Naive thymus-derived CD4-positive, alpha-beta T cell (primary cell): ENCODE data around the gene USP9X. TPM values are rescaled to one million over a fixed set of nuclear protein-coding genes. Genes with fewer than 3 reads are reported as not detected.
A peak's percentile ranks its signal among the peaks of the same experiment; 100 is the strongest.

Experiments used
- ATAC-seq: fragments of 150-1000 bp; cut with Tn5 transposase; 2 replicates; pipeline ENCODE4 v1.10.0; 2021; ENCODE audit warnings: mild to moderate bottlenecking, moderate library complexity
- CTCF ChIA-PET: fragments of 350-600 bp; sonication (Branson Sonifier 250); formaldehyde crosslinking; loops from one replicate; lab custom pipeline; 2021; ENCODE audit warnings: antibody characterized with exemption; lab: Charles Lee
- POLR2A ChIA-PET: fragments of 350-600 bp; sonication (Branson Sonifier 250); formaldehyde crosslinking; loops from one replicate; lab custom pipeline; 2021; ENCODE audit warnings: antibody characterized with exemption, inconsistent platforms; lab: Charles Lee
- DNase-seq, 9 donors: peaks; one replicate each; pipeline versions ENCODE4 v3.0.0 to v3.0.0-alpha.2; 2020 to 2022; ENCODE audit warnings: mixed read lengths in 1 of 9
- H3K27ac ChIP-seq: one replicate; pipeline ENCODE4 v1.7.0; 2013; ENCODE audit warnings: mild to moderate bottlenecking, low read depth, low read length, moderate library complexity
- H3K27me3 ChIP-seq, 2 donors: one replicate each; pipeline ENCODE4 v1.7.0; 2013; ENCODE audit warnings: low read length in 2 of 2, mild to moderate bottlenecking in 2 of 2, moderate library complexity in 2 of 2; ENCODE audit not compliant: control insufficient read depth in 2 of 2, insufficient read depth in 2 of 2
- H3K36me3 ChIP-seq, 3 experiments: 1 replicate in 2 of 3; 2 replicates in 1 of 3; pipeline ENCODE4 v1.7.0; 2013; ENCODE audit warnings: low read length in 3 of 3, mild to moderate bottlenecking in 3 of 3, moderate library complexity in 1 of 3; ENCODE audit not compliant: insufficient read depth in 3 of 3, control insufficient read depth in 2 of 3
- H3K4me1 ChIP-seq, 2 donors: one replicate each; pipeline ENCODE4 v1.7.0; 2013; ENCODE audit warnings: low read length in 2 of 2, mild to moderate bottlenecking in 2 of 2, moderate library complexity in 1 of 2; ENCODE audit not compliant: control insufficient read depth in 2 of 2, insufficient read depth in 2 of 2
- H3K4me3 ChIP-seq: 2 replicates; pipeline ENCODE4 v1.7.0; 2013; ENCODE audit warnings: mild to moderate bottlenecking, low read length
- H3K9me3 ChIP-seq, 3 experiments: 1 replicate in 2 of 3; 2 replicates in 1 of 3; pipeline ENCODE4 v1.7.0; 2013; ENCODE audit warnings: low read length in 3 of 3; ENCODE audit not compliant: control insufficient read depth in 2 of 3
- H3K27ac Mint-ChIP-seq, 9 donors: one replicate each; pipeline ENCODE4 v1.8.0; 2020 to 2022; ENCODE audit warnings: mixed read lengths in 9 of 9, mild to moderate bottlenecking in 8 of 9, moderate library complexity in 5 of 9, inconsistent platforms in 2 of 9
- H3K27me3 Mint-ChIP-seq, 5 donors: one replicate each; pipeline ENCODE4 v1.8.0; 2021 to 2022; ENCODE audit warnings: mixed read lengths in 5 of 5, mild to moderate bottlenecking in 1 of 5
- H3K36me3 Mint-ChIP-seq, 5 donors: one replicate each; pipeline ENCODE4 v1.8.0; 2020 to 2022; ENCODE audit warnings: mixed read lengths in 5 of 5, mild to moderate bottlenecking in 3 of 5, inconsistent platforms in 1 of 5
- H3K4me1 Mint-ChIP-seq, 7 donors: one replicate each; pipeline ENCODE4 v1.8.0; 2020 to 2022; ENCODE audit warnings: mixed read lengths in 7 of 7, mild to moderate bottlenecking in 3 of 7, inconsistent platforms in 1 of 7
- H3K4me3 Mint-ChIP-seq, 10 donors: one replicate each; pipeline ENCODE4 v1.8.0; 2020 to 2022; ENCODE audit warnings: mild to moderate bottlenecking in 10 of 10, mixed read lengths in 10 of 10, moderate library complexity in 6 of 10, inconsistent platforms in 2 of 10
- H3K9me3 Mint-ChIP-seq, 11 donors: one replicate each; pipeline ENCODE4 v1.8.0; 2020 to 2022; ENCODE audit warnings: mixed read lengths in 11 of 11, mild to moderate bottlenecking in 4 of 11, inconsistent platforms in 1 of 11, moderate library complexity in 1 of 11
- intact Hi-C, 2 donors: fragments of 100-400 bp; cut with micrococcal nuclease; formaldehyde crosslinking; loops; one replicate each; pipeline ENCODE4 v1.15.1; 2023
- polyA plus RNA-seq, 2 donors: library from polyadenylated mRNA; unstranded; fragments of 300-500 nt; fragmentation: Illumina TruSeq; gene quantifications; one replicate each; pipeline ENCODE4 v1.2.3, GENCODE V29; 2021
- total RNA-seq, 6 experiments: library from RNA in 5 of 6; stranded (reverse) in 5 of 6; gene quantifications; 1 replicate in 5 of 6; 2 replicates in 1 of 6; pipeline ENCODE4 v1.2.3 and lab custom pipeline; 2021 to 2026

The USP9X gene
- total and polyA plus RNA-seq, 7 experiments from 2014 or later, result 22.6 to 79.5 (median 68.9) TPM

DNA sequence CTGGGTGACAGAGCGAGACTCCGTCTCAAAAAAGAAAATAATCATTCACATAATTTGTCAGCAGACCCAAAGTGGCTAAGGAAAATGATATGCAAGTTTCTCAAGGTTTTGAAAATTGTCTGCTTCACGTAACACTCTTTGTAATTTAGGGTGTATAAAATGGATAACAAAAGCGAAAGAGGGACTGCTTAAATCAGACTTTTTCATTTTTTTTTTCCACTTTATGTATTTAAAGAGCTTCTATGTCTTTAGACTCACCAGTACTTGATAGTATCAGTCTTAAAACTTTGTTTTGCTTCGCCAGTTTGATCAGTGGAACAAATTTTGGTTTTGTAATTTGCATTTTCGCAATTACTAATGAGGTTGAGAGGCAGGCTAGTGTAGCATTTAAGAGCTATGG lies 34.6 kb downstream of the USP9X start:
- CTCF ChIA-PET, result interaction anchor here (1.0 kb wide), 1 partner anchor 37 kb away, joined by 3 read pairs; no protein-coding TSS in a partner anchor
- intact Hi-C loops, result loop anchor here (5.0 to 10.0 kb wide), 7 partner anchors 55 to 473 kb away; partner anchors contain the start of genes CXorf38 (in 1 of the 2) and MED14 (in 1 of the 2)
- Mint-ChIP-seq H3K4me3 (peak overlapping the region in 4 of 10 donors; percentile 2 to 55 (median 16)), H3K27ac (peak overlapping the region in 1 of 9 donors; percentile 14), H3K27me3 (no peaks in the 10 kb centered on the region), H3K4me1 (peaks cover 20 to 88% (median 69%) of the 10 kb centered on the region in 7 donors), H3K9me3 (no peaks in the 10 kb centered on the region), H3K36me3 (peaks cover 0 to 20% (median 2%) of the 10 kb centered on the region in 5 donors)
- H3K27me3 ChIP-seq, result no peaks in the 10 kb centered on the region
- POLR2A ChIA-PET, result interaction anchor here (0.7 kb wide), 1 partner anchor 10 kb away, joined by 3 read pairs; no protein-coding TSS in a partner anchor
- H3K36me3 ChIP-seq, result peaks cover 0 to 7% (median 0%) of the 10 kb centered on the region in 3 experiments
- peaks cover 29 to 31% of the 10 kb centered on the region in 2 donors for H3K4me1 ChIP-seq
- DNase-seq (no peak), ATAC-seq (no peak)
- H3K27ac ChIP-seq, result no peak overlapping the region
- no peaks in the 10 kb centered on the region for H3K9me3 ChIP-seq
- no peak overlapping the region for H3K4me3 ChIP-seq

DNA sequence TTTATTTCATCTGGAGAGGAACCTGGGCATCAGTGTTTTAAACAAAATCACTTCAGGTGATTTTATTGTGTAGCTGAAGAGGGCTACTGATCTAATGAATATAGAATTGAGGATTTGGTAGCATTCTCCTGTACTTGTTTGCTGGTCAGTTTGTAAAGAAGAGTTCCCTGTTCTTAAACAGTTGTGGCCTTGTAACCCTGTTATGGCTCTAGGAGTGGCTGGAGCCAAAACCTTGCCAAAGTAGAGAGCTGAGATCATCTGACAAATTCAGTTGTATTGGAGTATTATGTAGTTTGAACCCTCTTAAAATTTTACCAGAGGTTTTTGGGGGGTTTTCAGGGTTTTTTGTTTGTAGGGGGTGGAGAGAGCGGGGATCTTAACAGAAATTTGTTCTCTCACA lies 36.5 kb downstream of the USP9X start:
- peaks cover 0 to 7% (median 0%) of the 10 kb centered on the region in 3 experiments for H3K36me3 ChIP-seq
- Mint-ChIP-seq H3K27me3 (no peaks in the 10 kb centered on the region), H3K27ac (peak overlapping the region in 8 of 9 donors; percentile 9 to 78 (median 58)), H3K36me3 (peaks cover 0 to 36% (median 6%) of the 10 kb centered on the region in 5 donors), H3K9me3 (peaks cover 0 to 2% (median 0%) of the 10 kb centered on the region in 11 donors), H3K4me3 (peak overlapping the region in 8 of 10 donors; percentile 4 to 71 (median 50)), H3K4me1 (peaks cover 22 to 87% (median 66%) of the 10 kb centered on the region in 7 donors)
- no peak overlapping the region for H3K4me3 ChIP-seq
- DNase-seq (no peak), ATAC-seq (no peak)
- intact Hi-C loops, result no loop called here
- H3K27me3 ChIP-seq, result no peaks in the 10 kb centered on the region
- ChIA-PET POLR2A (interaction anchor here (0.8 kb wide), 1 partner anchor 32 kb away, joined by 3 read pairs; no protein-coding TSS in a partner anchor), CTCF (interaction anchor here (0.6 kb wide), 1 partner anchor 99 kb away, joined by 4 read pairs; no protein-coding TSS in a partner anchor)
- H3K27ac ChIP-seq, result peak overlapping the region; percentile 9
- H3K9me3 ChIP-seq, result no peaks in the 10 kb centered on the region
- H3K4me1 ChIP-seq, result peaks cover 15 to 18% of the 10 kb centered on the region in 2 donors

DNA sequence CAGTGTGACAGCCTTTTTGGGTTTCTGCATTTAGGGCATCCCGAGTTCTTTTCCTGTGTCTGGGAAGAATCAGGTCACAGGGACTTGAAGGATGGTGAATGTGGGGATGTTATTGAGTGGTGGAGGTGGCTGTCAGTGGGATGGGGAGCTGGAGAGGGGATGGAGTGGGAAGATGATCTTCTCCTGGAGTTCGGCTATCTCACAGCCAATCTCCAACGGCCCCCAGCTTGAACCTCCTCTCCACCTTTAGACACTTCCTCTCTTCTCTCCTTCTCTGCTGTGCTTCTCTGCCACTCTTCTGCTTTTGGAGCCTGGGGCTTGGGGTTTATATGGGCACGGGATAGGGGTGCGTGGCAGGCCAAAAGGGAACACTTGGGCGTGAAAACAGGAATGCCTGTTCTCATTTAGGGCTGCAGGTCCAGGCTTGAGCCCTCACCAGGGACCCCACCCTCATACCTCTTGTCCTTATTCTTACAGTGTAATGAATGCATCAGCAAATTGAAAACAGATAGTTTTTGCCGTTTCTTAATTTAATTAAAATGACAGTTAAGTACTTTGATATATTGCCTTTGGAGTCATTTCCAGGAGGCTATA lies 37.5 kb downstream of the USP9X start:
- Histone ChIP-seq H3K4me3 (no peak overlapping the region), H3K27me3 (no peaks in the 10 kb centered on the region), H3K4me1 (peaks cover 11 to 17% of the 10 kb centered on the region in 2 donors), H3K9me3 (no peaks in the 10 kb centered on the region), H3K27ac (peak overlapping the region; percentile 11), H3K36me3 (peaks cover 0 to 7% (median 0%) of the 10 kb centered on the region in 3 experiments)
- intact Hi-C loops, result no loop called here
- no peaks in the 10 kb centered on the region for H3K27me3 Mint-ChIP-seq
- ChIA-PET POLR2A (no interaction called here), CTCF (no interaction called here)
- ATAC-seq (no peak), DNase-seq (no peak)
- peak overlapping the region in 7 of 10 donors; percentile 22 to 71 (median 66) for H3K4me3 Mint-ChIP-seq
- H3K9me3 Mint-ChIP-seq, result peaks cover 0 to 2% (median 0%) of the 10 kb centered on the region in 11 donors
- H3K36me3 Mint-ChIP-seq, result peaks cover 0 to 37% (median 6%) of the 10 kb centered on the region in 5 donors
- H3K4me1 Mint-ChIP-seq, result peaks cover 20 to 88% (median 62%) of the 10 kb centered on the region in 7 donors
- H3K27ac Mint-ChIP-seq, result peak overlapping the region in 7 of 9 donors; percentile 23 to 78 (median 59)

DNA sequence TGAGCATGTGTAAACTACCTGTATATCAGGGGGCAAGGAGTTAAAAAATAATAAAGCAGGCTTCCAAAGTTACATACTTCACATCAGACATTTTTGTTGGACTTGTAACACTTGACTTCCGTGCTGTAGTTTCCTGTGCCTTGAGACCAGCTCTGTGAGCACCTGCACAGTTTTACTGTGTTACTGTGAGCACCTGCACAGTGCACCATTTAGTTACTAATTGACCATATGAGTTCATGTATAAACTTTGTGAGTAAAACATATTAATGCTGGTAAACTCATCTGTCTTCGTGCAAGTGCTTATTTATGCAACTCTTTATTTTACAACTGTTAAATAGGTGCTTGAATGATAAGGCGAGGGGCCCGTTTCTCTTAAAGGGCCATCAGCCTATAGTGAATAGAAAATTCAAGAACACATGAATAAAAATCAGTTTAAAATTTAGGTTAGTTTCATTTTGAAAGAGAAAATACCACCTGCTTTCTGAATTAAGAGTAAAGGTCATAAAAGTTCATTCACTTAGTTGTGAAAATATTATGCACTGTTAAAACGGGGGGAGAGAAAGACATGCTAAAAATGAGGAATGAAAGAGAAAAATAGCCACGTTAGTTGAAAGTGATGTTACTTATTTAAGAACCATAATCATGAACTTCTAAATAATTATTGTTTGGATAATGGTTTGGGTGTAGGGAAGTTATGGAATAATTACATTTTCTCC lies 42.4 kb downstream of the USP9X start:
- Mint-ChIP-seq H3K27ac (peak overlapping the region in 2 of 9 donors; percentile 32 to 56), H3K36me3 (peaks cover 0 to 51% (median 6%) of the 10 kb centered on the region in 5 donors), H3K4me3 (peak overlapping the region in 5 of 10 donors; percentile 8 to 29 (median 15)), H3K9me3 (peaks cover 0 to 2% (median 0%) of the 10 kb centered on the region in 11 donors), H3K4me1 (peaks cover 7 to 62% (median 39%) of the 10 kb centered on the region in 7 donors), H3K27me3 (no peaks in the 10 kb centered on the region)
- ATAC-seq (no peak), DNase-seq (no peak)
- no peaks in the 10 kb centered on the region for H3K27me3 ChIP-seq
- CTCF ChIA-PET, result no interaction called here
- H3K9me3 ChIP-seq, result no peaks in the 10 kb centered on the region
- POLR2A ChIA-PET, result no interaction called here
- intact Hi-C loops, result no loop called here
- H3K27ac ChIP-seq, result no peak overlapping the region
- peaks cover 0 to 2% of the 10 kb centered on the region in 2 donors for H3K4me1 ChIP-seq
- H3K36me3 ChIP-seq, result peaks cover 0 to 15% (median 0%) of the 10 kb centered on the region in 3 experiments
- H3K4me3 ChIP-seq, result no peak overlapping the region

DNA sequence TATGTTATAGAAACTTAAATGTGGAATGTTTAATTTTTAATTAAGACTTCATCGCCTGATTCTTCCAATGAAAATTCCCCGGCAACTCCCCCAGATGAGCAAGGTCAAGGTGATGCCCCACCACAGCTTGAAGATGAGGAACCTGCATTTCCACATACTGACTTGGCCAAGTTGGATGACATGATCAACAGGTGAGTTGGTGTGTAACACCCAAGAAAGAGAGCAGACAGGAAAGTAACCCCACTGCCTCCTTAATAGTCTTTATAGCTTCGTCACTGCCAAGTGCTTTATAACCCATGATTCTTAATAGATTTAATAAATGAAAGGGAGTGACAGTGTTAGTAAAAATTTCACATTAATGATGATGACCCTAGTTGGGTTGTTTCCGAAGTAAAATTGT lies 43.7 kb downstream of the USP9X start:
- intact Hi-C loops, result no loop called here
- Mint-ChIP-seq H3K4me1 (peaks cover 0 to 53% (median 30%) of the 10 kb centered on the region in 7 donors), H3K27ac (peak overlapping the region in 1 of 9 donors; percentile 49), H3K4me3 (no peak overlapping the region), H3K36me3 (peaks cover 0 to 49% (median 9%) of the 10 kb centered on the region in 5 donors), H3K27me3 (no peaks in the 10 kb centered on the region), H3K9me3 (peaks cover 0 to 2% (median 0%) of the 10 kb centered on the region in 11 donors)
- Histone ChIP-seq H3K36me3 (peaks cover 0 to 14% (median 6%) of the 10 kb centered on the region in 3 experiments), H3K27ac (no peak overlapping the region), H3K27me3 (no peaks in the 10 kb centered on the region), H3K9me3 (no peaks in the 10 kb centered on the region), H3K4me3 (no peak overlapping the region), H3K4me1 (no peaks in the 10 kb centered on the region)
- no peak for DNase-seq
- ATAC-seq, result no peak
- ChIA-PET POLR2A (no interaction called here), CTCF (no interaction called here)

DNA sequence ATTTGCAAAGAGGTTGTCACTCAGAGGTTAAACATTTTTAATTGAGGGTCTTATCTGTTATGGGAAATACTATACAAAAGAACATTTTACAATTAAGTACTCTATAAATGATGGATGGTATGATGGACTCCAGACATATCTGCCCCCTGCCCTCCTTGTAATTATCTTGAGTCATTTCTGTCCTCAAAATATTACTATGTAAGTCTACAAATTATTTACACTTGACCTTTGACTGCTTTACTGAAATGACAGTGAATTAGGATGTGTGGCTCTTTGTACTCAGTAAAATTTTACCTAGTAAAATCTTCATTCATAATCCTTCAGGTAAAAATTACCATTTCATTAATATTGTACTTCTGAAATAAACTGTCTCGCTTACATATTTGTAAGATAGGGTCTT lies 46.5 kb downstream of the USP9X start:
- H3K27ac Mint-ChIP-seq, result peak overlapping the region in 1 of 9 donors; percentile 19
- intact Hi-C loops, result loop anchor here in 1 of 2 donors (2.0 kb wide), 1 partner anchor 15 kb away; no protein-coding TSS in a partner anchor
- CTCF ChIA-PET, result no interaction called here
- H3K27me3 ChIP-seq, result no peaks in the 10 kb centered on the region
- peaks cover 0 to 50% (median 9%) of the 10 kb centered on the region in 5 donors for H3K36me3 Mint-ChIP-seq
- no peaks in the 10 kb centered on the region for H3K9me3 Mint-ChIP-seq
- H3K9me3 ChIP-seq, result no peaks in the 10 kb centered on the region
- POLR2A ChIA-PET, result no interaction called here
- no peak overlapping the region for H3K4me3 ChIP-seq
- H3K4me3 Mint-ChIP-seq, result no peak overlapping the region
- H3K27ac ChIP-seq, result no peak overlapping the region
- ATAC-seq (no peak), DNase-seq (no peak)
- H3K4me1 Mint-ChIP-seq, result peaks cover 0 to 32% (median 17%) of the 10 kb centered on the region in 7 donors
- H3K4me1 ChIP-seq, result no peaks in the 10 kb centered on the region
- peaks cover 5 to 28% (median 6%) of the 10 kb centered on the region in 3 experiments for H3K36me3 ChIP-seq
- no peaks in the 10 kb centered on the region for H3K27me3 Mint-ChIP-seq
